ENCODE data around the gene PNPLA7. TPM values are rescaled to one million over a fixed set of nuclear protein-coding genes. Genes with fewer than 3 reads are reported as not detected.
"Not testable (repeated sequence)": the region's sequence is repeated elsewhere in the genome, so short reads cannot be mapped to it uniquely, and the experiment has no call there.

Gene PNPLA7
- total RNA-seq, 2 experiments from 2014 or later = 5.6 to 7.0 TPM

DNA sequence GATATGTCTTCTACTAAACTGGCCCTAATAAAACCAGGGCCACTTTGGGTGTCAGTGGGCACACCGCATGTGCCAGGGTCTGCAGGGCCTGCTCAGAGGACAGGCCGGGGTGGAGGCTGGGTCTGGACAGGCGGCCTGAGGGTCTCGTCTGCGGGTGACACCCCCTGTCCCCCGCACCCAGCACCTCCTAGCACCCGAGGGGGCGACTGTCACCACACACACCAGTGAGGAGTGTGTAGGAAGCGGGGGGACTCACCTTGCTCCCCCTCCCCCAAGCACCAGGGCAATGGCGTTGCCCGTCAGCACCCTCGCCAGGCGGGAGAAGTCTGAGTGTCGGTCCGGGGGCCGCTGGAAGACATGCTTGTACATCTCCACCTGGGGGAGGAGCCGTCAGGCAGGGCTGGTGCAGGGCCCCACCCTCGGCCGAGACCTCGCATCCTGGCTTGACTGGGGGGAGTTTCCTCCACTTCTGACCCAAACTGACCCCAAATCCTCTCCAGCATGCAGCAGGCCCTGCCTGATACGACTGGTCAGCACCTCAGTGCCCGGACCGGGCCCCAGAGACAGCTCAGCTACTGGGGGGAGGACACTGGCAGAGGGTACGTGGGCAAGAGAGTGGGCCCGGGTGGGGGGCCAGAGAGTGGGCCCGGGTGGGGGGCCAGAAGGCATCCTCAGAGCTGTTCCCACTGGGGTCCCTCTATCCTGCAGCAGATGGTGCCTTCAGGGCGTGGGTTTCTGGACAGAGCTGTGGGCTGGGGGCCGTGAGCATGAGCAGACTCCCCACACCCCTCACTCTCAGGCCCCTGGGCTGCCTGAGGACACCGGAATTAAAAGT is 72.2 kb downstream of the PNPLA7 start:
- no peak for ATAC-seq (ENCODE audit: low read depth)

DNA sequence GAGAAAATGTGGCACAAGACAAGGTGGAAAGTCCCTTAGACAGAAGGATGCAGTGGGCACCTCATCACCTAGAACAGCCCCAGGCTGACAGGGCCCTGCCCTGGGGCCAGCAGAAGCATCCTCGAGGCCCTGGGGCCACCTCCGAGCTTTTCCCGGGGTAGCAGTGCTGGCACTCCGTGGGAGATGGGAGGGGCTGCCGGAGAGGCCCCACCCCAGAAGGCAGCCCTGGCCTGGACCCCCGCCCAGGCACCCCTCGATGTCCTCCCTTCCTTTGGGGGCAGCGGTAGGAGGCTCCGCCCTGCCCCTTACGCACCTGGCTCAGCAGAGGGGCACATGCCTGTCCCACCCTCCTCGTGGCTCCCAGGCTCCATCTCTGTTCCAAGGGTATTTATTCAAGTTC is 73.3 kb downstream of the PNPLA7 start:
- POLR2A ChIA-PET = no interaction called here
- Mint-ChIP-seq H3K27ac (no peak overlapping the region), H3K36me3 (peaks cover 13% of the 10 kb centered on the region), H3K4me3 (no peak overlapping the region), H3K27me3 (no peaks in the 10 kb centered on the region), H3K9me3 (peaks cover 24% of the 10 kb centered on the region), H3K4me1 (peaks cover 2% of the 10 kb centered on the region)
- ATAC-seq (ENCODE audit: low read depth) = no peak
- DNase-seq = no peak

More for the DNA sequence above, 72.2 kb downstream of the PNPLA7 start:
- no peaks in the 10 kb centered on the region for H3K27me3 Mint-ChIP-seq
- H3K4me1 Mint-ChIP-seq = peaks cover 8% of the 10 kb centered on the region
- DNase-seq = no peak
- H3K27ac Mint-ChIP-seq = no peak overlapping the region
- peaks cover 10% of the 10 kb centered on the region for H3K36me3 Mint-ChIP-seq
- POLR2A ChIA-PET = no interaction called here
- H3K4me3 Mint-ChIP-seq = no peak overlapping the region
- H3K9me3 Mint-ChIP-seq = peaks cover 20% of the 10 kb centered on the region

DNA sequence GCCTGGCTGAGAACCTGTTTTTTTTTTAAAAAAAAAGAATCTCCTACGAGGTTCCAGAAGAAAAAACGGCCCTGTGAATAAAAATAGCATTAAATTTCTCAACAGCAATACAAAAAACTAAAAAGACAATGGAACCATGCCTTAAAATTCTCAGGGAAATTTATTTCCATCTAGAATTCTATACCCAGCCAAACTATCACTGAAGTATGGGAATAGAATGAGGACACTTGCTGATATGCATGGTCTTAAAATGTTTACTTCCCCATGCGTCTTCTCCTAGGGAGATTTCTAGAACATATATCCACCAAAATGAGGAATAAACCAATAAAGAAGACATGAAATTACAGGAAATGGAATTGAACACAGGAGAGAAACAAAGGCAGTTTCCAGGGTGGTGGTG is 74.5 kb downstream of the PNPLA7 start:
- POLR2A ChIA-PET = no interaction called here

DNA sequence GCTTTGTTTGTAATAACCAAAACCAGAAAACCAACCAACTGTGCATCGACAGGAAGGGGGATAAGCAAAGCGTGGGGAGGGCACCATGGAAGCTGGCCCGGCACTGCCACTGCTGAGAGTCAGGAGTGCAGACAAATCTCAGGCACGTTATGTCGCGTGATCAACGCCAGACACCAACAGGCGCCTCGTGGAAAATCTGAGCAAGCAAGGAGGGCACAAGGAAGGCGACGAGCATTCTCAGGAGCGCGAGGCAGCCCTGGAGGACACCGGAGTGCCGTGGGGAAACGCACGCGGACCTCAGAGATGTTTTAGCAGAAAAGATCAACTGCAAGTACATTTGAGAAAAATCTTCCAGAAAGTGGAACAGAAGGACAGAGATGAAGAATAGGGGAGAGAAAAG is 75.9 kb downstream of the PNPLA7 start:
- H3K4me1 Mint-ChIP-seq = peaks cover 9% of the 10 kb centered on the region
- peaks cover 16% of the 10 kb centered on the region for H3K36me3 Mint-ChIP-seq

More for the DNA sequence above, 74.5 kb downstream of the PNPLA7 start:
- no peak overlapping the region for H3K27ac Mint-ChIP-seq
- H3K4me3 Mint-ChIP-seq = no peak overlapping the region
- no peak for ATAC-seq (ENCODE audit: low read depth)
- DNase-seq = no peak
- peaks cover 16% of the 10 kb centered on the region for H3K36me3 Mint-ChIP-seq
- peaks cover 28% of the 10 kb centered on the region for H3K9me3 Mint-ChIP-seq
- peaks cover 5% of the 10 kb centered on the region for H3K4me1 Mint-ChIP-seq
- H3K27me3 Mint-ChIP-seq = peaks cover 2% of the 10 kb centered on the region

DNA sequence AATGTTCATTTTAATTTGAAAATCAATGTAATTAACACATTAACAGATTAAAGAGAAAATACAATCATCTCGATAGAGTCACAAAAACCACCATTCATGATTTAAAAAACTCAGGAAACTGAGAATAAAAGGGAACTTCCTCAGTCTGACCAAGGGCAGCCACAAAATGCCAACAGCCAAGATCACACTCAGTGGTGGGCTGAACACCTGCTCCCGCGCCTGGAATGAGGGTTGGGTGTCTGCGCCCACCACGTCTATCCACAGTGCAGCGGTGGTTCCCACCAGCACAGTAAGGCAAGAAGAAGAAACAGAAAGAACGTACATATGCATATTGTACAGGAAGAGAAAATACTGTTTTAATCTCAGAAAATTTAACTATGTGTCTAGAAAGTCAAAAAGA is 79.4 kb downstream of the PNPLA7 start:
- POLR2A ChIA-PET = no interaction called here
- H3K9me3 Mint-ChIP-seq = peaks cover 25% of the 10 kb centered on the region
- H3K27me3 Mint-ChIP-seq = peaks cover 20% of the 10 kb centered on the region
- peaks cover 11% of the 10 kb centered on the region for H3K4me1 Mint-ChIP-seq
- no peak overlapping the region for H3K27ac Mint-ChIP-seq
- ATAC-seq (ENCODE audit: low read depth) = no peak
- peaks cover 14% of the 10 kb centered on the region for H3K36me3 Mint-ChIP-seq
- peak overlapping the region; percentile 11 for H3K4me3 Mint-ChIP-seq
- DNase-seq = no peak

More for the DNA sequence above, 75.9 kb downstream of the PNPLA7 start:
- DNase-seq = no peak
- Mint-ChIP-seq H3K27me3 (peaks cover 7% of the 10 kb centered on the region), H3K4me3 (peak overlapping the region; percentile 10), H3K9me3 (peaks cover 28% of the 10 kb centered on the region), H3K27ac (no peak overlapping the region)
- POLR2A ChIA-PET = no interaction called here
- ATAC-seq (ENCODE audit: low read depth) = no peak

DNA sequence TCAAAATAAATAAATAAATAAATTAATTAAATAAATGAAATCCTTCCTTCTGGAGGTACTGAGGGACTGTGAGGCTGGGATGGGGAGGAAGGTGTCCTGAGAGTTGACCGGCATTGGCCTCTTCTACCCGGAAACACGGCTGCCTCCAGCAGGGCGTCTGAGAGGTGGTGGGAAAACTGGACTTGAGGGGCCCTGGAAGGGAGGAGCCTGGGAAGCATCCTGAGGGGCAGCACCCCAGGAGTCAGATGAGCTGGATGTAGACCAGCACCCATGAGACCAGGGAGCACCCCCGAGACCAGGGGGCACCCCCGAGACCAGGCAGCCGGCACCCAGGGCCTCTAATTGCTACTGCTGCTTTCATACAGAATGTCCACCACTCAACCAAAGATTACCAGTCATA is 82.3 kb downstream of the PNPLA7 start:
- Mint-ChIP-seq H3K36me3 (peaks cover 9% of the 10 kb centered on the region), H3K27ac (no peak overlapping the region), H3K4me3 (no peak overlapping the region), H3K27me3 (peaks cover 20% of the 10 kb centered on the region), H3K4me1 (peaks cover 11% of the 10 kb centered on the region), H3K9me3 (peaks cover 9% of the 10 kb centered on the region)
- ATAC-seq (ENCODE audit: low read depth) = no peak
- no peak for DNase-seq
- POLR2A ChIA-PET = no interaction called here

DNA sequence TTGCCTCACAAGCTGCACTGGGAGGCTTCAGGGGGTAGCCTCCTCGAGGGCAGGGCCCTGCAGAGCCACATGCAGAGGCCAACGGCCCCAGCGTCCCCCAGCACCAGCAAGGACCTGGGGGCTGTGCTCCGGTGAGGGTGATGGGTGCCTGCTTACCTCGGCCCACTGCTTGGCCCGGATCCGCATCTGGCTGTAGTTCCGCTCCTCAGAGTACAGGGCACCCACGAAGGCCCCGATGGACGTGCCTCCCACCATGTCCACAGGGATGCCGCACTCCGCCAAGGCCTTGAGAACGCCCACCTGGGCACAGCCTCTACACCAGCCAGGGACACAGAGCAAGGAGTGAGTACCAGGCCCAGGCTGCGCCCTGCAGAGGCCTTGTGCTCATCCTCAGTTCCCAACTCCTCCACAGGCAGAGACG is 83.0 kb downstream of the PNPLA7 start:
- Mint-ChIP-seq H3K27ac (no peak overlapping the region), H3K36me3 (peaks cover 6% of the 10 kb centered on the region), H3K4me1 (peaks cover 11% of the 10 kb centered on the region), H3K27me3 (peaks cover 20% of the 10 kb centered on the region), H3K9me3 (peaks cover 7% of the 10 kb centered on the region), H3K4me3 (no peak overlapping the region)
- POLR2A ChIA-PET = no interaction called here
- ATAC-seq (ENCODE audit: low read depth) (no peak), DNase-seq (no peak)

DNA sequence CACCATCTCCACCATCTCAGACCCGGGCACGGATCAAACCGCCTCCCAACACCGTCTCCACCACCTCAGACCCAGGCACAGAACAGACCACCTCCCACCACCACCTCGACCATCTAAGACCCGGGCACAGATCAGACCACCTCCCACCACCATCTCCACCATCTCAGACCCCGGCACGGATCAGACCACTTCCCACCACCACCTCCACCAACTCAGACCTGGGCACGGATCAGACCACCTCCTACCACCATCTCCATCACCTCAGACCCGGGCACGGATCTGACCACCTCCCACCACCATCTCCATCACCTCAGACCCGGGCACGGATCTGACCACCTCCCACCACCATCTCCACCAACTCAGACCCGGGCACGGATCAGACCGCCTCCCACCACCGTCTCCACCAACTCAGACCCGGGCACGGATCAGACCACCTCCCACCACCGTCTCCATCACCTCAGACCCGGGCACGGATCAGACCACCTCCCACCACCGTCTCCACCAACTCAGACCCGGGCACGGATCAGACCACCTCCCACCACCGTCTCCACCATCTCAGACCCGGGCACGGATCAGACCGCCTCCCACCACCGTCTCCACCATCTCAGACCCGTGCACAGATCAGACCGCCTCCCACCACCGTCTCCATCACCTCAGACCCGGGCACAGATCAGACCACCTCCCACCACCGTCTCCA is 83.7 kb downstream of the PNPLA7 start:
- peak overlapping the region; percentile 74 for H3K27ac Mint-ChIP-seq
- DNase-seq; H3K9me3 Mint-ChIP-seq; H3K36me3 Mint-ChIP-seq; H3K4me3 Mint-ChIP-seq; POLR2A ChIA-PET; ATAC-seq (ENCODE audit: low read depth): not testable (repeated sequence)
- peaks cover 11% of the 10 kb centered on the region for H3K4me1 Mint-ChIP-seq
- H3K27me3 Mint-ChIP-seq = peaks cover 17% of the 10 kb centered on the region

DNA sequence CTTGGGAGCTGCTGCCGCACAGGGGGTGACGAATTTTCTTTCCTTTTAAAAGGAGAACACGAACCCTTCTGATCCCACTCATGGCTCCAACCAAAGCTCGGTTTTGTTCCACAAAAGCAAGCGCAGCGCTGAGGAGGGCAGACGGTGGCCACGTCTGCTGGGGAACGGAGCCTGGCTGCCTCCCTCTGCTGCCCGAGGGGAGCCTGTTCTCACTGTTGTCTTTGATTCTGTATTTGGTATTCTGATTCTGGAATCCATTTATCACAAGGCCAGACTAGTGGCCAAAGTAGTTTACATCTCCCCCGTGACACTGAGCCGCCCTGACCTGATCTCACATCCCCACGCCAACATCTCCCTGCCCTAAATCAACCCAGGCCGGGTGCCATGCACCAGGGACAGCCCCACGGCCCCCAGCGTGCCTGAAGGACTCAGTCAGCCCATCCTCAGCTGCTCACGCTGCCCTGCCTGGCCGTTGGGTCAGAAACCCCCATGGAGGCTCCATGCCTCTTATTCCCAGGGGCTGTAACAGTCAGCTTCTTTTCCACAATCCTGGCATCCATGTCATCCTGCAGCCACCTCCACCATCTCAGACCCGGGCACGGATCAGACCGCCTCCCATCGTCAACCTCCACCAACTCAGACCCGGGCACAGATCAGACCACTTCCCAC is 84.3 kb downstream of the PNPLA7 start:
- H3K4me3 Mint-ChIP-seq = no peak overlapping the region
- POLR2A ChIA-PET = no interaction called here
- peaks cover 17% of the 10 kb centered on the region for H3K27me3 Mint-ChIP-seq
- H3K4me1 Mint-ChIP-seq = peaks cover 12% of the 10 kb centered on the region
- peak overlapping the region; percentile 74 for H3K27ac Mint-ChIP-seq
- DNase-seq (peak; percentile 25), ATAC-seq (ENCODE audit: low read depth) (no peak)
- H3K9me3 Mint-ChIP-seq = peaks cover 3% of the 10 kb centered on the region
- peaks cover 4% of the 10 kb centered on the region for H3K36me3 Mint-ChIP-seq

DNA sequence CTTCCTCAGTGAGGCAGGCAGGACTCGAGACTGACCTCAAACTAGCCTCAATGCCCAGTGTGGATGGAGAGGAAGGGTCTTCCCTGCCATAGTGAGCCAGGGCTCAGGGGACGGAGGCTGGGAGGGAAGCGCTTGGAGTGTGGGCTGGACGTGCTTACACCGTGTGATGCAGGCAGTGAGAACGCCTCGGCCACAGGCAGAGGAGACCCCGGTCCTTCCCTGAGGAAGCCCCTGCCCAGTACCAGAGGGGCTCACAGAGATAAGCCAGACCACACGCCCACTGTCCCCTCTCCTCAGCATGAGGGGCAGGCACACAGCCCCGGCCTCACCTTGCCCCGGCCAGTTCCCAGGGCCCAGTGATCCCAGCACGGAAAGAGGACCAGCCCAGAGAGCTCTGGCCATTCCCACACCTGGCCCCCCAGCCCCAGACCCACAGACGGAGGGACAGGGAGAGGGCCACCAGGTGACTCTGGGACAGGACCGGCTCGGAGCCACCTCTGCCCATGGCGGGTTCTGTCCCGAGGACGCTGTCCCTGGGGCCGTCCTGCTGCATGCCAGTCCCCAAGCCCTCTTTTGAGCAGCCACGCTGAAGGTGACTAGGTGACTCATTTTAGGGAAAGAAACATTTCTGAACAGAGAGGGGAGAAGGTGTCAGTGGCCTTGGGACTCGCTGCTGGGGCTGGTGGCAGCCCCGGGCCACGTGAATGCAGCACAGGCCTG is 85.0 kb downstream of the PNPLA7 start:
- Mint-ChIP-seq H3K9me3 (peaks cover 3% of the 10 kb centered on the region), H3K4me3 (no peak overlapping the region), H3K4me1 (peaks cover 9% of the 10 kb centered on the region), H3K36me3 (peaks cover 4% of the 10 kb centered on the region), H3K27me3 (peaks cover 17% of the 10 kb centered on the region), H3K27ac (no peak overlapping the region)
- no peak for ATAC-seq (ENCODE audit: low read depth)
- no peak for DNase-seq
- POLR2A ChIA-PET = no interaction called here

DNA sequence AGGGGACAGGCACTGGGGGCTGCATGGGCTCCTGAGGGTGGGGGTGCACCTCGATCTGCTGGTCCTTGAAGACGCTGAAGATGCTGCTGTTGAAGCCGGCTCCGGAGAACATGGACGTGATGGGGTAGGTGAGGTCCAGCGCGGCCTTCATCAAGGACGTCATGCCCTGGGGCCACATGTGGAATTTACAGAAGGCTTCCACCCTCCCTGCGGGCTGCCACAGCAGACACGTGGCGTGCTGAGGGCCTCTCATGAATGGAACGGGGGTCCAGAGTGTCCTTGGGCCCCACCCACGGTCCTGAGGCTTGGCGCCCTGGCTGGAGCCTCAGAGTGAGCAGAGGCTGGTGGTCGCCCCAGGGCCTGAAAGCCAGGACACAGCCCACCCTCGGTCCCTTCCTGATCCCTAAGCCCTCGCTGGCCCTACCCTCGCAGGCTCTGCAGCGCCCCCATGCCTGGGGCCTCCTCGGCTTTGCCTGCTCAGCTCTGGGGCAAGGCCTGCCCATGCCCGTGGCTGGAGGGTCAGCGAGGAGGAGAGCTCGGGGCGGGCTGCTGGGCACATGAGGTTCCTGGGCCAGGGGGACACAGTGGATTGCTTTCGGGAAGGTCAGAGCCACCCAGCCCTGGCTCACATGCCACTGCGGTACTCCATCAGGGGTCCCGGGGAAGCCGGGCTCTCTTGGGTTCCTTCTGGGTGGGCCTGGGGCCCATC is 85.8 kb downstream of the PNPLA7 start:
- peaks cover 11% of the 10 kb centered on the region for H3K4me1 Mint-ChIP-seq
- no peak overlapping the region for H3K4me3 Mint-ChIP-seq
- peaks cover 14% of the 10 kb centered on the region for H3K27me3 Mint-ChIP-seq
- H3K27ac Mint-ChIP-seq = no peak overlapping the region
- POLR2A ChIA-PET = no interaction called here
- H3K9me3 Mint-ChIP-seq = peaks cover 3% of the 10 kb centered on the region
- H3K36me3 Mint-ChIP-seq = peaks cover 4% of the 10 kb centered on the region
- DNase-seq (peak; percentile 37), ATAC-seq (ENCODE audit: low read depth) (no peak)

DNA sequence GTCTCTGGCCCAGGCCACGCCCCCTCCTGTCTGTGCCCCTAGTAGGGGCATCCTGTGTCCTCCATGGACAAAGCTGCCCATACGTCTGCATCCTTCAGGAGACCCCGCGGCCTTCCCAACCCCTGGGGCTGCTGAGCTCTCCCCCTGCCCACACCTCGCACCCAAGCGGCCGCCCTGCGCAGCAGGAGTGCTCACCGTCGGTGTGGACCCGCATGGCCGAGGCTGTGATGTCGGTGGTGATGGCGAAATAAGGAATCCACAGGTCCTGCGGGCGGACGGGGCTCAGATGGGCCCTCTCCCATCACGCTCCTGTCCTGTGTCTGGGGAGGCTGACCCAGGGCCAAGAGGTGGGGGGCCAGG is 86.3 kb downstream of the PNPLA7 start:
- POLR2A ChIA-PET = interaction anchor here (1.2 kb wide), 1 partner anchor 11 kb away, joined by 3 read pairs; no protein-coding TSS in a partner anchor
- Mint-ChIP-seq H3K9me3 (peaks cover 3% of the 10 kb centered on the region), H3K27ac (no peak overlapping the region), H3K4me3 (no peak overlapping the region), H3K36me3 (peaks cover 4% of the 10 kb centered on the region), H3K27me3 (peaks cover 9% of the 10 kb centered on the region), H3K4me1 (peaks cover 8% of the 10 kb centered on the region)
- ATAC-seq (ENCODE audit: low read depth) (no peak), DNase-seq (peak; percentile 31)
